K562 (cell line): Measurements from ENCODE around the gene AKAP13. TPM values are rescaled to one million over a fixed set of nuclear protein-coding genes. Genes with fewer than 3 reads are reported as not detected.

Source experiments
- ATAC-seq: fragments of 200-7000 bp; cut with Tn5 transposase; 3 replicates; pipeline ENCODE4 v1.9.1; 2020; ENCODE audit warnings: moderate library complexity
- BruUV-seq: library from RNA; stranded (reverse); fragments of 400-500 nt; replicated peaks from 2 replicates; lab custom pipeline; 2021; lab: Mats Ljungman, UMichigan
- CTCF ChIA-PET: fragments of 300-600 bp; formaldehyde crosslinking; extraction: SDS; loops from one replicate; lab custom pipeline; 2021; ENCODE audit warnings: low intra/inter-chr PET ratio; lab: Yijun Ruan, JAX
- POLR2A ChIA-PET: fragments of 300-600, 350-650 bp; sonication (Branson Sonifier 250); formaldehyde crosslinking; extraction: SDS; loops from one replicate; lab custom pipeline; 2021; ENCODE audit warnings: antibody characterized with exemption, inconsistent platforms; lab: Yijun Ruan, JAX
- DNase-seq, 4 experiments: peaks; one replicate each; pipeline versions ENCODE4 v3.0.0 to v3.0.0-alpha.2; 2011 to 2018; ENCODE audit warnings: low spot score in 3 of 4, mixed read lengths in 3 of 4; ENCODE audit errors: extremely low read depth in 1 of 4
- FAIRE-seq: peaks from 2 replicates; lab custom pipeline; 2011; peaks lifted over from hg19 to GRCh38; lab: Jason Lieb, UNC
- H2AFZ ChIP-seq: 2 replicates; pipeline ENCODE4 v1.6.0; 2011; ENCODE audit warnings: low read depth, low read length, control low read depth, inconsistent platforms
- H3K27ac ChIP-seq: fragments of 200-600 bp; 3 replicates; pipeline ENCODE4 v1.8.0; 2011; ENCODE audit warnings: low read depth, mild to moderate bottlenecking, control low read depth, inconsistent platforms, low read length, moderate library complexity, mixed read lengths; ENCODE audit errors: extremely low read depth
- H3K27me3 ChIP-seq, 2 experiments: fragments of 300-600 bp in 1 of 2; 2 replicates in 1 of 2; 3 replicates in 1 of 2; pipeline versions ENCODE4 v1.6.0 to v1.8.0; 2011; ENCODE audit warnings: inconsistent platforms in 2 of 2, low read length in 2 of 2, mild to moderate bottlenecking in 1 of 2, mixed read lengths in 1 of 2, moderate library complexity in 1 of 2; ENCODE audit not compliant: control insufficient read depth in 2 of 2, insufficient read depth in 2 of 2
- H3K36me3 ChIP-seq: fragments of 300-600 bp; 3 replicates; pipeline ENCODE4 v1.8.0; 2011; ENCODE audit warnings: mild to moderate bottlenecking, low read length, inconsistent platforms; ENCODE audit not compliant: control insufficient read depth, insufficient read depth
- H3K4me1 ChIP-seq, 2 experiments: fragments of 200-600 bp in 1 of 2; replicated peaks in 1 of 2; 2 replicates in 1 of 2; 3 replicates in 1 of 2; pipeline versions ENCODE4 v1.5.1 to v1.8.0; 2011; ENCODE audit warnings: inconsistent platforms in 2 of 2, low read length in 2 of 2, mild to moderate bottlenecking in 1 of 2, mixed read lengths in 1 of 2, moderate library complexity in 1 of 2; ENCODE audit not compliant: control insufficient read depth in 2 of 2, insufficient read depth in 2 of 2
- H3K4me2 ChIP-seq: 2 replicates; pipeline ENCODE4 v1.6.1; 2011; ENCODE audit warnings: low read length, control low read depth, inconsistent platforms, mixed read lengths; ENCODE audit not compliant: insufficient read depth
- H3K4me3 ChIP-seq: fragments of 200-600 bp; sonication (generic), shearing (Covaris generic); 2 replicates; pipeline ENCODE4 v1.5.1; 2016; ENCODE audit warnings: control low read depth, inconsistent platforms
- H3K79me2 ChIP-seq: fragments of 200-600 bp; 3 replicates; pipeline ENCODE4 v1.8.0; 2011; ENCODE audit warnings: low read length, inconsistent platforms; ENCODE audit not compliant: control insufficient read depth, insufficient read depth
- H3K9ac ChIP-seq, 2 experiments: 2 replicates each; pipeline versions ENCODE4 v1.6.0 to v1.6.1; 2011; ENCODE audit warnings: low read depth in 2 of 2, low read length in 2 of 2, control low read depth in 1 of 2, inconsistent platforms in 1 of 2, mild to moderate bottlenecking in 1 of 2, mixed read lengths in 1 of 2; ENCODE audit not compliant: insufficient read depth in 1 of 2
- H3K9me1 ChIP-seq: one replicate; pipeline ENCODE4 v1.6.0; 2011; ENCODE audit warnings: inconsistent platforms, mild to moderate bottlenecking, low read length, moderate library complexity; ENCODE audit not compliant: control insufficient read depth, insufficient read depth
- H3K9me3 ChIP-seq: replicated peaks from 2 replicates; pipeline ENCODE4 v1.5.1; 2011; ENCODE audit warnings: low read depth, low read length, inconsistent platforms; ENCODE audit not compliant: control insufficient read depth, insufficient read depth
- H4K20me1 ChIP-seq: replicated peaks from 2 replicates; pipeline ENCODE4 v1.6.1; 2011; ENCODE audit warnings: low read length, inconsistent platforms, mixed read lengths; ENCODE audit not compliant: control insufficient read depth, insufficient read depth
- BACH1 ChIP-seq: fragments of 200-800 bp; sonication (Bioruptor generic); IDR thresholded peaks from 2 replicates; pipeline ENCODE4 v1.6.1; 2016; ENCODE audit warnings: missing genetic modification characterization, missing compliant biosample characterization
- GMEB1 ChIP-seq: fragments of 250-450 bp; sonication (Bioruptor Pico); IDR thresholded peaks from 2 replicates; pipeline ENCODE4 v1.4.0; 2020; ENCODE audit warnings: mild to moderate bottlenecking
- JUND ChIP-seq, 2 experiments: IDR thresholded peaks; 2 replicates in 1 of 2; 3 replicates in 1 of 2; pipeline ENCODE4 v1.6.1; 2011; ENCODE audit warnings: borderline replicate concordance in 2 of 2, low read depth in 2 of 2, low read length in 2 of 2, improper control_type of control experiment in 1 of 2, missing biosample characterization in 1 of 2, missing genetic modification characterization in 1 of 2, missing genetic modification reagents in 1 of 2
- MAFG ChIP-seq: fragments of 450-650 bp; conservative IDR thresholded peaks from 2 replicates; pipeline ENCODE4 v1.6.1; 2016; ENCODE audit warnings: missing genetic modification characterization, missing compliant biosample characterization
- MAFK ChIP-seq: IDR thresholded peaks from 2 replicates; pipeline ENCODE4 v1.6.1; 2011; ENCODE audit warnings: low read length, improper control_type of control experiment
- MBD2 ChIP-seq: sonication (generic); IDR thresholded peaks from 2 replicates; pipeline ENCODE4 v1.6.1; 2016; ENCODE audit warnings: low read depth, borderline replicate concordance
- SIN3A ChIP-seq, 2 experiments: fragments of 150-350 bp in 1 of 2; IDR thresholded peaks; 2 replicates each; pipeline ENCODE4 v1.6.1; 2011 to 2016; ENCODE audit warnings: borderline replicate concordance in 2 of 2, low read depth in 2 of 2, low read length in 2 of 2, mild to moderate bottlenecking in 2 of 2, moderate library complexity in 2 of 2; ENCODE audit not compliant: control insufficient read depth in 1 of 2
- SIX5 ChIP-seq, 2 experiments: IDR thresholded peaks; 2 replicates each; pipeline ENCODE4 v1.6.1; 2011; ENCODE audit warnings: low read length in 2 of 2, borderline replicate concordance in 1 of 2, low read depth in 1 of 2, mild to moderate bottlenecking in 1 of 2, moderate library complexity in 1 of 2; ENCODE audit not compliant: insufficient read depth in 1 of 2
- ZNF134 ChIP-seq: fragments of 250-450 bp; sonication (Bioruptor Pico); conservative IDR thresholded peaks from 2 replicates; pipeline ENCODE4 v1.4.0; 2020
- ZNF324 ChIP-seq: fragments of 250-450 bp; sonication (Bioruptor Pico); IDR thresholded peaks from 2 replicates; pipeline ENCODE4 v1.4.0; 2020; ENCODE audit warnings: mild to moderate bottlenecking
- WGBS: fragments of 100-300 bp; shearing (Covaris generic); methylation state at CpG from one replicate; pipeline ENCODE4 v1.1.6; 2016; ENCODE audit warnings: low coverage, mixed read lengths; ENCODE audit not compliant: insufficient coverage; ENCODE audit errors: missing lambda C conversion rate; 5-methylcytosine and 5-hydroxymethylcytosine counted together
- in situ Hi-C: fragments of 300-500 bp; cut with MboI; formaldehyde crosslinking; loops from 4 replicates; pipeline ENCODE4 v1.15.0; 2018; ENCODE audit warnings: inconsistent platforms, mixed read lengths
- intact Hi-C: fragments of 100-400 bp; cut with micrococcal nuclease; formaldehyde crosslinking; loops from 2 replicates; pipeline ENCODE4 v1.14.2; 2022
- polyA plus RNA-seq, 8 experiments: library from polyadenylated mRNA; depleted of rRNA in 4 of 8; stranded (reverse) in 5 of 8; unstranded in 3 of 8; fragments of >200 nt; fragmentation: Nextera tagmentation in 2 of 8; fragmentation: Illumina TruSeq in 1 of 8; extraction: Ambion mirVana in 2 of 8; extraction: Trizol in 1 of 8; gene quantifications; 2 replicates each; pipeline versions ENCODE4 v1.2.1 to v1.2.3, GENCODE V29; 2011 to 2014; ENCODE audit warnings: inconsistent platforms in 1 of 8, missing spikeins in 1 of 8
- total RNA-seq, 7 experiments: library from RNA; depleted of rRNA in 6 of 7; stranded (reverse); fragments of >200 nt in 6 of 7; fragmentation: Illumina TruSeq in 2 of 7; extraction: Trizol in 2 of 7; gene quantifications; 2 replicates each; pipeline versions ENCODE4 v1.2.1 to v1.2.3, GENCODE V29; 2011 to 2021; ENCODE audit warnings: low replicate concordance in 1 of 7
- TF ChIP-seq, protein P1 (sequence below): fragments of 200-800 bp; sonication (Bioruptor generic); IDR thresholded peaks from 2 replicates; pipeline ENCODE4 v1.6.1; 2016; ENCODE audit warnings: missing genetic modification characterization, missing compliant biosample characterization

The AKAP13 gene
- total and polyA plus RNA-seq, 9 of the 15 experiments (the other 6 are each of a cell fraction or from before 2014, with no cell fraction given), result 0.03 to 1.7 (median 0.42) TPM

DNA sequence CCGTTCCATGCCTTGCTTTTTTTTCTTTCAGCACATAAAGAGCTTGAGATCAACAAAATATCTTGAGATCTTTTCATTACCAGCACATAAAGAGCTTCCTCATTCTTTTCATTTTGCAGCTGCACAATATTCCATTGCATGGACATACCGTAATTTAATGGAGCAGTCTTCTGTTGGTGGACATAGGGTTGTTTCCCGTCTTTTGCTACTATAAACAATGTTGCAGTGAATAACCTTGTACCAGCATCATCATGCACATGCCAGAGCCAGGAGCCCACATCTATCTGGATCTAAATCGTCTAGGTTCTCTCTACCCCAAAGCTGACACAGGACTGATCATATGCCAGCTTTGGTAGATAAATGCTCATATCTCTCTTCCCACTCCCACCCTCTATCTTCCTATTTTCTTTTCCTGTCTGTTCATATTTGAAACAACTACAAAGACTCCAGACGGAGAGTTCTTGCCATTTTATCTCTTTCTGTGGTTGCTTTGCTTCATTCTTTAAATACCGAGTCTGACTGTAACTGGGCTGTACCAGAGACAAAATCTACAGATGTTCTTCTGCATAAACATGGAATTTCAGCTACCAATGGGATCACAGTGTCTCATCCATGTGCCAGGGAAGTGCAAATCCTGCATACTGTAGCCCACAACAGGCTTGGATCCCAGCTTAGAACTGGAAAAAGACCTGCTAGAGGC lies 47.1 kb upstream of the AKAP13 start:
- in situ Hi-C loops, result no loop called here
- CTCF ChIA-PET, result no interaction called here

More for the DNA sequence above, 47.1 kb upstream of the AKAP13 start:
- ATAC-seq, result no peak
- H3K9ac ChIP-seq, result no peak overlapping the region
- H3K9me1 ChIP-seq, result no peaks in the 10 kb centered on the region
- BruUV-seq, result no TSS peak
- under 1% methylated on average over 6 of the region's 6 CpGs for WGBS
- POLR2A ChIA-PET, result interaction anchor here (0.6 to 0.9 kb wide), 3 partner anchors 36 to 47 kb away, joined by 3 read pairs; partner anchors contain the start of gene AKAP13
- peaks cover 14 to 33% of the 10 kb centered on the region in 2 experiments; a peak in 3 of 5 replicates for H3K27me3 ChIP-seq
- no peaks in the 10 kb centered on the region; a peak in 1 of 5 replicates for H3K4me1 ChIP-seq
- DNase-seq, result no peak
- H3K36me3 ChIP-seq, result no peaks in the 10 kb centered on the region
- TF ChIP-seq JUND (IDR thresholded peaks at IDR 0.05; ENCODE audit: borderline replicate concordance, low read depth, low read length) (no peak), JUND (tag; IDR thresholded peaks at IDR 0.05; ENCODE audit: borderline replicate concordance, low read depth, low read length) (no peak), GMEB1 (no peak), ZNF134 (CRISPR knock-in tag) (no peak), MAFG (tag) (no peak), SIN3A (IDR thresholded peaks at IDR 0.05; ENCODE audit: borderline replicate concordance in 2 of 2, control insufficient read depth in 1 of 2, low read depth in 2 of 2, low read length in 2 of 2) (no peak), BACH1 (tag) (no peak), MAFK (no peak), SIX5 (IDR thresholded peaks at IDR 0.05; ENCODE audit: borderline replicate concordance in 1 of 2, insufficient read depth in 1 of 2, low read depth in 1 of 2, low read length in 2 of 2) (no peak), MBD2 (no peak), ZNF324 (CRISPR knock-in tag) (no peak)
- TF ChIP-seq, protein P1, sequence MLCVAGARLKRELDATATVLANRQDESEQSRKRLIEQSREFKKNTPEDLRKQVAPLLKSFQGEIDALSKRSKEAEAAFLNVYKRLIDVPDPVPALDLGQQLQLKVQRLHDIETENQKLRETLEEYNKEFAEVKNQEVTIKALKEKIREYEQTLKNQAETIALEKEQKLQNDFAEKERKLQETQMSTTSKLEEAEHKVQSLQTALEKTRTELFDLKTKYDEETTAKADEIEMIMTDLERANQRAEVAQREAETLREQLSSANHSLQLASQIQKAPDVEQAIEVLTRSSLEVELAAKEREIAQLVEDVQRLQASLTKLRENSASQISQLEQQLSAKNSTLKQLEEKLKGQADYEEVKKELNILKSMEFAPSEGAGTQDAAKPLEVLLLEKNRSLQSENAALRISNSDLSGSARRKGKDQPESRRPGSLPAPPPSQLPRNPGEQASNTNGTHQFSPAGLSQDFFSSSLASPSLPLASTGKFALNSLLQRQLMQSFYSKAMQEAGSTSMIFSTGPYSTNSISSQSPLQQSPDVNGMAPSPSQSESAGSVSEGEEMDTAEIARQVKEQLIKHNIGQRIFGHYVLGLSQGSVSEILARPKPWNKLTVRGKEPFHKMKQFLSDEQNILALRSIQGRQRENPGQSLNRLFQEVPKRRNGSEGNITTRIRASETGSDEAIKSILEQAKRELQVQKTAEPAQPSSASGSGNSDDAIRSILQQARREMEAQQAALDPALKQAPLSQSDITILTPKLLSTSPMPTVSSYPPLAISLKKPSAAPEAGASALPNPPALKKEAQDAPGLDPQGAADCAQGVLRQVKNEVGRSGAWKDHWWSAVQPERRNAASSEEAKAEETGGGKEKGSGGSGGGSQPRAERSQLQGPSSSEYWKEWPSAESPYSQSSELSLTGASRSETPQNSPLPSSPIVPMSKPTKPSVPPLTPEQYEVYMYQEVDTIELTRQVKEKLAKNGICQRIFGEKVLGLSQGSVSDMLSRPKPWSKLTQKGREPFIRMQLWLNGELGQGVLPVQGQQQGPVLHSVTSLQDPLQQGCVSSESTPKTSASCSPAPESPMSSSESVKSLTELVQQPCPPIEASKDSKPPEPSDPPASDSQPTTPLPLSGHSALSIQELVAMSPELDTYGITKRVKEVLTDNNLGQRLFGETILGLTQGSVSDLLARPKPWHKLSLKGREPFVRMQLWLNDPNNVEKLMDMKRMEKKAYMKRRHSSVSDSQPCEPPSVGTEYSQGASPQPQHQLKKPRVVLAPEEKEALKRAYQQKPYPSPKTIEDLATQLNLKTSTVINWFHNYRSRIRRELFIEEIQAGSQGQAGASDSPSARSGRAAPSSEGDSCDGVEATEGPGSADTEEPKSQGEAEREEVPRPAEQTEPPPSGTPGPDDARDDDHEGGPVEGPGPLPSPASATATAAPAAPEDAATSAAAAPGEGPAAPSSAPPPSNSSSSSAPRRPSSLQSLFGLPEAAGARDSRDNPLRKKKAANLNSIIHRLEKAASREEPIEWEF, result no peak
- H3K4me3 ChIP-seq, result no peak overlapping the region
- no peaks in the 10 kb centered on the region for H3K9me3 ChIP-seq
- FAIRE-seq, result no peak
- H4K20me1 ChIP-seq, result no peaks in the 10 kb centered on the region
- no peak overlapping the region for H2AFZ ChIP-seq
- intact Hi-C loops, result loop anchor here (5.0 kb wide), 1 partner anchor 174 kb away; no protein-coding TSS in a partner anchor
- no peak overlapping the region for H3K27ac ChIP-seq
- H3K4me2 ChIP-seq, result no peak overlapping the region
- no peaks in the 10 kb centered on the region for H3K79me2 ChIP-seq
